CD4-positive, alpha-beta T cell (primary cell): ENCODE measurements around the gene BCAS1. TPM values are rescaled to one million over a fixed set of nuclear protein-coding genes. Genes with fewer than 3 reads are reported as not detected.

Source experiments
- ATAC-seq: fragments of 200-7000 bp; cut with Tn5 transposase; one replicate; pipeline ENCODE4 v1.10.0; 2022; ENCODE audit warnings: mild to moderate bottlenecking; ENCODE audit not compliant: poor library complexity
- CTCF ChIA-PET: fragments of 350-600 bp; sonication (Branson Sonifier 250); formaldehyde crosslinking; loops from one replicate; lab custom pipeline; 2021; ENCODE audit warnings: antibody characterized with exemption, inconsistent platforms; lab: Charles Lee
- POLR2A ChIA-PET: fragments of 350-600 bp; sonication (Branson Sonifier 250); formaldehyde crosslinking; loops from one replicate; lab custom pipeline; 2021; ENCODE audit warnings: antibody characterized with exemption, inconsistent platforms; lab: Charles Lee
- DNase-seq, 14 experiments: peaks; one replicate each; pipeline ENCODE4 v3.0.0-alpha.2; 2013 to 2020; ENCODE audit warnings: mixed read lengths in 2 of 14
- H3K27ac ChIP-seq, 2 donors: one replicate each; pipeline versions ENCODE4 v1.5.1 to v1.7.0; 2013; ENCODE audit warnings: low read length in 2 of 2, low read depth in 1 of 2, mild to moderate bottlenecking in 1 of 2
- H3K27me3 ChIP-seq, 2 experiments: 1 replicate in 1 of 2; 2 replicates in 1 of 2; pipeline versions ENCODE4 v1.6.1 to v1.7.0; 2013; ENCODE audit warnings: low read length in 2 of 2, control low read depth in 1 of 2, mild to moderate bottlenecking in 1 of 2, moderate library complexity in 1 of 2; ENCODE audit not compliant: insufficient read depth in 2 of 2, control insufficient read depth in 1 of 2
- H3K36me3 ChIP-seq: one replicate; pipeline ENCODE4 v1.6.1; 2013; ENCODE audit warnings: low read length, control low read depth; ENCODE audit not compliant: insufficient read depth
- H3K4me1 ChIP-seq: one replicate; pipeline ENCODE4 v1.6.1; 2013; ENCODE audit warnings: low read length, control low read depth; ENCODE audit not compliant: insufficient read depth
- H3K4me3 ChIP-seq: one replicate; pipeline ENCODE4 v1.5.1; 2013; ENCODE audit warnings: mild to moderate bottlenecking, low read length, moderate library complexity
- H3K9me3 ChIP-seq, 2 experiments: 1 replicate in 1 of 2; 2 replicates in 1 of 2; pipeline versions ENCODE4 v1.6.1 to v1.7.0; 2013; ENCODE audit warnings: low read length in 2 of 2, mild to moderate bottlenecking in 2 of 2, control low read depth in 1 of 2, moderate library complexity in 1 of 2; ENCODE audit not compliant: control insufficient read depth in 1 of 2, insufficient read depth in 1 of 2
- H3K27ac Mint-ChIP-seq: one replicate; pipeline ENCODE4 v1.8.0; 2020; ENCODE audit warnings: mixed read lengths
- H3K27me3 Mint-ChIP-seq: one replicate; pipeline ENCODE4 v1.8.0; 2021; ENCODE audit warnings: mixed read lengths
- H3K36me3 Mint-ChIP-seq: one replicate; pipeline ENCODE4 v1.8.0; 2021; ENCODE audit warnings: low read depth, mixed read lengths
- H3K4me1 Mint-ChIP-seq: one replicate; pipeline ENCODE4 v1.8.0; 2021; ENCODE audit warnings: low read depth, mixed read lengths
- H3K4me3 Mint-ChIP-seq: one replicate; pipeline ENCODE4 v1.8.0; 2020; ENCODE audit warnings: mild to moderate bottlenecking, mixed read lengths
- H3K9me3 Mint-ChIP-seq: one replicate; pipeline ENCODE4 v1.8.0; 2020; ENCODE audit warnings: mixed read lengths
- CTCF ChIP-seq: fragments of 200-600 bp; IDR thresholded peaks from one replicate; pipeline ENCODE4 v1.8.0; 2022; ENCODE audit warnings: antibody characterized with exemption, mild to moderate bottlenecking
- intact Hi-C, 2 experiments: fragments of 100-400 bp; cut with DNase I in 1 of 2; cut with micrococcal nuclease in 1 of 2; formaldehyde crosslinking; loops; one replicate each; pipeline versions ENCODE4 v1.15.1 to v1.9.0; 2023 to 2025; cut with DNase I, micrococcal nuclease
- total RNA-seq, 174 experiments: library from RNA in 2 of 174; stranded (reverse) in 2 of 174; gene quantifications; one replicate each; pipeline ENCODE4 v1.2.3 and lab custom pipeline; 2021 to 2026

BCAS1 gene
- total RNA-seq, 2 experiments from 2014 or later: 0.20 to 0.27 TPM

- no peaks in the 10 kb centered on the region for H3K27me3 Mint-ChIP-seq
These were observed 148.9 kb downstream of the BCAS1 start for GRCh38 chr20:53921443-53921973.

GRCh38 chr20:53920647-53921245, 149.6 kb downstream of the BCAS1 start:
- CTCF ChIA-PET: interaction anchor here (0.6 kb wide), 1 partner anchor 317 kb away, joined by 3 read pairs; no protein-coding TSS in a partner anchor
- POLR2A ChIA-PET: no interaction called here
- DNase-seq: no peak
- intact Hi-C loops: no loop called here
- H3K4me1 Mint-ChIP-seq: peaks cover 9% of the 10 kb centered on the region
- H3K27me3 Mint-ChIP-seq: no peaks in the 10 kb centered on the region
- H3K9me3 Mint-ChIP-seq: no peaks in the 10 kb centered on the region
- H3K4me1 ChIP-seq: peaks cover 14% of the 10 kb centered on the region
- ATAC-seq: no peak
- no peaks in the 10 kb centered on the region for H3K27me3 ChIP-seq
- H3K27ac ChIP-seq: no peak overlapping the region
- H3K36me3 Mint-ChIP-seq: no peaks in the 10 kb centered on the region
- H3K4me3 ChIP-seq: no peak overlapping the region
- H3K9me3 ChIP-seq: no peaks in the 10 kb centered on the region
- H3K36me3 ChIP-seq: no peaks in the 10 kb centered on the region
- no peak overlapping the region for H3K27ac Mint-ChIP-seq
- no peak for TF ChIP-seq CTCF
- no peak overlapping the region for H3K4me3 Mint-ChIP-seq

More at GRCh38 chr20:53921443-53921973, 148.9 kb downstream of the BCAS1 start:
- H3K4me3 Mint-ChIP-seq: no peak overlapping the region
- ATAC-seq: no peak
- H3K4me1 Mint-ChIP-seq: peaks cover 12% of the 10 kb centered on the region
- Histone ChIP-seq H3K4me3 (no peak overlapping the region), H3K36me3 (no peaks in the 10 kb centered on the region), H3K4me1 (peaks cover 13% of the 10 kb centered on the region), H3K9me3 (no peaks in the 10 kb centered on the region), H3K27me3 (no peaks in the 10 kb centered on the region), H3K27ac (no peak overlapping the region)
- no peak for DNase-seq
- no peak overlapping the region for H3K27ac Mint-ChIP-seq
- ChIA-PET CTCF (no interaction called here), POLR2A (no interaction called here)
- H3K36me3 Mint-ChIP-seq: no peaks in the 10 kb centered on the region
- intact Hi-C loops: no loop called here
- no peak for TF ChIP-seq CTCF
- no peaks in the 10 kb centered on the region for H3K9me3 Mint-ChIP-seq

- Histone ChIP-seq H3K27ac (no peak overlapping the region), H3K9me3 (no peaks in the 10 kb centered on the region), H3K4me1 (peaks cover 22% of the 10 kb centered on the region), H3K36me3 (no peaks in the 10 kb centered on the region), H3K27me3 (no peaks in the 10 kb centered on the region), H3K4me3 (no peak overlapping the region)
- Mint-ChIP-seq H3K4me3 (no peak overlapping the region), H3K27ac (no peak overlapping the region), H3K4me1 (peaks cover 16% of the 10 kb centered on the region), H3K36me3 (no peaks in the 10 kb centered on the region), H3K27me3 (no peaks in the 10 kb centered on the region), H3K9me3 (no peaks in the 10 kb centered on the region)
- ATAC-seq: no peak
- DNase-seq: no peak
- intact Hi-C loops: loop anchor here (5.0 to 10.0 kb wide), 5 partner anchors 78 to 258 kb away; no protein-coding TSS in a partner anchor
- POLR2A ChIA-PET: no interaction called here
- no peak for TF ChIP-seq CTCF
- CTCF ChIA-PET: no interaction called here
These were observed 150.5 kb downstream of the BCAS1 start for GRCh38 chr20:53919886-53920285.
